ENCODE measurements around the gene SNX8. TPM values are rescaled to one million over a fixed set of nuclear protein-coding genes. Genes with fewer than 3 reads are reported as not detected.

Gene SNX8
- total and polyA plus RNA-seq, 9 of the 15 experiments (the other 6 are each of a cell fraction or from before 2014, with no cell fraction given): 2.7 to 51.6 (median 16.9) TPM

- TF ChIP-seq GTF3C2 (IDR thresholded peaks at IDR 0.05; ENCODE audit: borderline replicate concordance, extremely low read depth, insufficient read length) (no peak), ZNF780A (CRISPR knock-in tag; IDR thresholded peaks at IDR 0.05) (no peak), SIRT6 (IDR thresholded peaks at IDR 0.05; ENCODE audit: low read depth, low read length) (no peak), ZNF124 (CRISPR knock-in tag; IDR thresholded peaks at IDR 0.05) (no peak), RBM25 (IDR thresholded peaks at IDR 0.05; ENCODE audit: low read depth, low read length, severe bottlenecking) (peak; percentile 51), ZNF785 (CRISPR knock-in tag; IDR thresholded peaks at IDR 0.05) (no peak), NCOA1 (IDR thresholded peaks at IDR 0.05; ENCODE audit: low read depth) (no peak), FOXP1 (CRISPR knock-in tag; IDR thresholded peaks at IDR 0.05) (no peak), ZNF280B (CRISPR knock-in tag; IDR thresholded peaks at IDR 0.05) (no peak), ARID2 (IDR thresholded peaks at IDR 0.05) (0 out of 2 replicates have a peak, but pooled peaks have one; percentile 32), LCOR (CRISPR knock-in tag; IDR thresholded peaks at IDR 0.05) (no peak), RREB1 (CRISPR knock-in tag; IDR thresholded peaks at IDR 0.05) (no peak), FOXP4 (CRISPR knock-in tag; IDR thresholded peaks at IDR 0.05; ENCODE audit: borderline replicate concordance) (no peak), USF1 (CRISPR knock-in tag; IDR thresholded peaks at IDR 0.05) (no peak)
Measured at GRCh38 chr7:2313450-2314208, 612 bp downstream of the SNX8 start (continued).

Data from K562 (cell line).